Naive B cell (primary cell): ENCODE measurements around the gene RAPGEF3. TPM values are rescaled to one million over a fixed set of nuclear protein-coding genes. Genes with fewer than 3 reads are reported as not detected.

ENCODE experiments used
- ATAC-seq, 2 donors: fragments of 150-1000 bp; cut with Tn5 transposase; 2 replicates each; pipeline ENCODE4 v1.10.0; 2021; ENCODE audit warnings: low read depth in 2 of 2, mild to moderate bottlenecking in 2 of 2, moderate library complexity in 2 of 2
- DNase-seq: peaks from one replicate; pipeline ENCODE4 v3.0.0; 2022
- H3K27ac Mint-ChIP-seq, 6 donors: one replicate each; pipeline ENCODE4 v1.8.0; 2020 to 2022; ENCODE audit warnings: mild to moderate bottlenecking in 6 of 6, mixed read lengths in 6 of 6, moderate library complexity in 5 of 6, inconsistent platforms in 2 of 6
- H3K27me3 Mint-ChIP-seq, 3 donors: one replicate each; pipeline ENCODE4 v1.8.0; 2021 to 2022; ENCODE audit warnings: mixed read lengths in 3 of 3, mild to moderate bottlenecking in 1 of 3
- H3K36me3 Mint-ChIP-seq, 2 donors: one replicate each; pipeline ENCODE4 v1.8.0; 2020 to 2022; ENCODE audit warnings: mixed read lengths in 2 of 2, inconsistent platforms in 1 of 2, mild to moderate bottlenecking in 1 of 2
- H3K4me1 Mint-ChIP-seq, 3 donors: one replicate each; pipeline ENCODE4 v1.8.0; 2020 to 2022; ENCODE audit warnings: mixed read lengths in 3 of 3, inconsistent platforms in 1 of 3, mild to moderate bottlenecking in 1 of 3, moderate library complexity in 1 of 3
- H3K4me3 Mint-ChIP-seq, 8 donors: one replicate each; pipeline ENCODE4 v1.8.0; 2020 to 2022; ENCODE audit warnings: mild to moderate bottlenecking in 8 of 8, mixed read lengths in 8 of 8, moderate library complexity in 8 of 8, inconsistent platforms in 2 of 8
- H3K9me3 Mint-ChIP-seq, 7 donors: one replicate each; pipeline ENCODE4 v1.8.0; 2020 to 2022; ENCODE audit warnings: mixed read lengths in 7 of 7, mild to moderate bottlenecking in 5 of 7, inconsistent platforms in 2 of 7, moderate library complexity in 1 of 7
- polyA plus RNA-seq, 6 donors: library from polyadenylated mRNA; unstranded; fragments of 300-500 nt; fragmentation: Illumina TruSeq; gene quantifications; one replicate each; pipeline ENCODE4 v1.2.3, GENCODE V29; 2021; ENCODE audit warnings: low read depth in 6 of 6

The RAPGEF3 gene
- polyA plus RNA-seq, 6 donors from 2014 or later = 0.39 to 2.6 (median 0.52) TPM; not detected in 1

- Mint-ChIP-seq H3K4me1 (peaks cover 14 to 20% (median 14%) of the 10 kb centered on the region in 3 donors), H3K9me3 (no peaks in the 10 kb centered on the region), H3K27ac (no peak overlapping the region), H3K4me3 (no peak overlapping the region), H3K36me3 (no peaks in the 10 kb centered on the region), H3K27me3 (no peaks in the 10 kb centered on the region)
- DNase-seq (no peak), ATAC-seq (no peak)
Measured at GRCh38 chr12:47769234-47770085, 10.8 kb upstream of the RAPGEF3 start.

- Mint-ChIP-seq H3K36me3 (no peaks in the 10 kb centered on the region), H3K4me1 (peaks cover 14 to 22% (median 15%) of the 10 kb centered on the region in 3 donors), H3K27me3 (no peaks in the 10 kb centered on the region), H3K4me3 (no peak overlapping the region), H3K27ac (no peak overlapping the region), H3K9me3 (no peaks in the 10 kb centered on the region)
- no peak for DNase-seq
- ATAC-seq = no peak
Measured at GRCh38 chr12:47768323-47768811, 9.7 kb upstream of the RAPGEF3 start.

GRCh38 chr12:47767216-47767724, 8.6 kb upstream of the RAPGEF3 start:
- DNase-seq (peak; percentile 68), ATAC-seq (peak; percentile 70 to 87)
- peaks cover 11 to 19% (median 12%) of the 10 kb centered on the region in 3 donors for H3K4me1 Mint-ChIP-seq
- no peaks in the 10 kb centered on the region for H3K27me3 Mint-ChIP-seq
- H3K36me3 Mint-ChIP-seq = no peaks in the 10 kb centered on the region
- H3K27ac Mint-ChIP-seq = peak overlapping the region in 1 of 6 donors; percentile 79
- H3K9me3 Mint-ChIP-seq = no peaks in the 10 kb centered on the region
- peak overlapping the region in 1 of 8 donors; percentile 41 for H3K4me3 Mint-ChIP-seq

- no peaks in the 10 kb centered on the region for H3K27me3 Mint-ChIP-seq
- H3K36me3 Mint-ChIP-seq = no peaks in the 10 kb centered on the region
- ATAC-seq (peak in 1 of 2 donors; percentile 18), DNase-seq (no peak)
- H3K4me3 Mint-ChIP-seq = peak overlapping the region in 1 of 8 donors; percentile 41
- peaks cover 11 to 17% (median 11%) of the 10 kb centered on the region in 3 donors for H3K4me1 Mint-ChIP-seq
- H3K27ac Mint-ChIP-seq = no peak overlapping the region
- no peaks in the 10 kb centered on the region for H3K9me3 Mint-ChIP-seq
Measured at GRCh38 chr12:47766502-47767215, 8.0 kb upstream of the RAPGEF3 start.

GRCh38 chr12:47763481-47764346, 5.0 kb upstream of the RAPGEF3 start:
- ATAC-seq (peak; percentile 13), DNase-seq (no peak)
- no peaks in the 10 kb centered on the region for H3K27me3 Mint-ChIP-seq
- H3K4me1 Mint-ChIP-seq = peaks cover 15 to 19% (median 17%) of the 10 kb centered on the region in 3 donors
- peak overlapping the region in 2 of 6 donors; percentile 12 to 75 for H3K27ac Mint-ChIP-seq
- no peaks in the 10 kb centered on the region for H3K36me3 Mint-ChIP-seq
- no peaks in the 10 kb centered on the region for H3K9me3 Mint-ChIP-seq
- H3K4me3 Mint-ChIP-seq = peak overlapping the region in 1 of 8 donors; percentile 38

GRCh38 chr12:47762850-47763465, 4.3 kb upstream of the RAPGEF3 start:
- H3K4me3 Mint-ChIP-seq = peak overlapping the region in 2 of 8 donors; percentile 4 to 42
- DNase-seq = no peak
- H3K4me1 Mint-ChIP-seq = peaks cover 20 to 25% (median 22%) of the 10 kb centered on the region in 3 donors
- no peaks in the 10 kb centered on the region for H3K9me3 Mint-ChIP-seq
- no peaks in the 10 kb centered on the region for H3K27me3 Mint-ChIP-seq
- H3K36me3 Mint-ChIP-seq = no peaks in the 10 kb centered on the region
- peak overlapping the region in 1 of 6 donors; percentile 52 for H3K27ac Mint-ChIP-seq
- ATAC-seq = no peak

- H3K9me3 Mint-ChIP-seq = no peaks in the 10 kb centered on the region
- no peaks in the 10 kb centered on the region for H3K36me3 Mint-ChIP-seq
- peak overlapping the region in 3 of 6 donors; percentile 10 to 91 (median 78) for H3K27ac Mint-ChIP-seq
- H3K4me1 Mint-ChIP-seq = peaks cover 40 to 57% (median 46%) of the 10 kb centered on the region in 3 donors
- peak overlapping the region; percentile 49 to 93 (median 84) for H3K4me3 Mint-ChIP-seq
- ATAC-seq (no peak), DNase-seq (no peak)
- no peaks in the 10 kb centered on the region for H3K27me3 Mint-ChIP-seq
Measured at GRCh38 chr12:47758584-47758833, 171 bp downstream of the RAPGEF3 start.

GRCh38 chr12:47757840-47758583, 668 bp downstream of the RAPGEF3 start:
- no peak for ATAC-seq
- H3K27me3 Mint-ChIP-seq = no peaks in the 10 kb centered on the region
- H3K27ac Mint-ChIP-seq = peak overlapping the region; percentile 10 to 91 (median 46)
- DNase-seq = no peak
- H3K4me1 Mint-ChIP-seq = peaks cover 43 to 61% (median 48%) of the 10 kb centered on the region in 3 donors
- no peaks in the 10 kb centered on the region for H3K9me3 Mint-ChIP-seq
- H3K36me3 Mint-ChIP-seq = no peaks in the 10 kb centered on the region
- H3K4me3 Mint-ChIP-seq = peak overlapping the region; percentile 49 to 93 (median 84)

GRCh38 chr12:47757364-47757839, 1.3 kb downstream of the RAPGEF3 start:
- Mint-ChIP-seq H3K4me1 (peaks cover 46 to 66% (median 49%) of the 10 kb centered on the region in 3 donors), H3K27ac (peak overlapping the region; percentile 3 to 91 (median 80)), H3K36me3 (no peaks in the 10 kb centered on the region), H3K4me3 (peak overlapping the region in 7 of 8 donors; percentile 49 to 87 (median 74)), H3K9me3 (no peaks in the 10 kb centered on the region), H3K27me3 (no peaks in the 10 kb centered on the region)
- DNase-seq (no peak), ATAC-seq (peak; percentile 9 to 15)

GRCh38 chr12:47755655-47756562, 2.8 kb downstream of the RAPGEF3 start:
- Mint-ChIP-seq H3K36me3 (no peaks in the 10 kb centered on the region), H3K9me3 (no peaks in the 10 kb centered on the region), H3K27ac (peak overlapping the region; percentile 19 to 91 (median 56)), H3K27me3 (no peaks in the 10 kb centered on the region), H3K4me1 (peaks cover 46 to 66% (median 49%) of the 10 kb centered on the region in 3 donors), H3K4me3 (peak overlapping the region; percentile 0 to 83 (median 32))
- ATAC-seq (peak; percentile 47 to 52), DNase-seq (peak; percentile 43)

GRCh38 chr12:47754881-47755280, 3.8 kb downstream of the RAPGEF3 start:
- peak overlapping the region in 3 of 6 donors; percentile 11 to 60 (median 19) for H3K27ac Mint-ChIP-seq
- no peak for DNase-seq

More at GRCh38 chr12:47754881-47755280, 3.8 kb downstream of the RAPGEF3 start:
- no peaks in the 10 kb centered on the region for H3K9me3 Mint-ChIP-seq
- H3K4me3 Mint-ChIP-seq = peak overlapping the region in 4 of 8 donors; percentile 5 to 50 (median 22)
- H3K36me3 Mint-ChIP-seq = no peaks in the 10 kb centered on the region
- H3K27me3 Mint-ChIP-seq = no peaks in the 10 kb centered on the region
- H3K4me1 Mint-ChIP-seq = peaks cover 44 to 67% (median 52%) of the 10 kb centered on the region in 3 donors
- ATAC-seq = no peak
